Right lobe of liver (tissue), 4 donors: ENCODE data around the gene PMEPA1.

Experiments
- POLR2A ChIP-seq: fragments of 450-650 bp; IDR thresholded peaks from one replicate; pipeline ENCODE4 v1.6.1; 2017; ENCODE audit warnings: antibody characterized with exemption, mild to moderate bottlenecking
- TF ChIP-seq, protein P1 (sequence below), 4 donors: fragments of 200-600 bp in 3 of 4; fragments of 450-650 bp in 1 of 4; IDR thresholded peaks; one replicate each; pipeline versions ENCODE4 v1.5.1 to v1.8.0; 2016 to 2022; ENCODE audit warnings: antibody characterized with exemption in 4 of 4, mild to moderate bottlenecking in 2 of 4
- donor health status: DM: no; HTN: no; CAD: no.
- donor health status: DM: no; HTN: no; CAD: no.
- donor health status: DM: no; HTN: yes; CAD: no.

DNA sequence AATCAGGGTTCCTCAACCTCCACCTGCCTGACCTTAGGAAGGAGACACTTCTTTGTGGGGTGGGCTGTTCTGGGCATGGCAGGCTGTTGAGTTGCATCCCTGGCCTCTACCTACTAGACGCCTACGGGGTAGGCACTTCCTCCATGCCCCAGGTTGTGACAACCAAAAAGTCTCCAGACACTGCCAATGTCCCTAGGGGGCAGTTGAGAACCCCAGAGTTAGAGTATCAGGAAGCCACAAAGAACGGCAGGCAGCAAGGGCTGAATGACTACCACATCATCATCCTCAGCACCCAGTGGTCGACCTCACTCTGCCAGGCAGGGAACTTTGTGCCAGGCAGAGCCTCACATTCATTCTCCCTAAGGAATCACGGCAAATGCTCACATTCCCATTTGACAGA is 21.5 kb downstream of the PMEPA1 start:
- TF ChIP-seq, protein P1, sequence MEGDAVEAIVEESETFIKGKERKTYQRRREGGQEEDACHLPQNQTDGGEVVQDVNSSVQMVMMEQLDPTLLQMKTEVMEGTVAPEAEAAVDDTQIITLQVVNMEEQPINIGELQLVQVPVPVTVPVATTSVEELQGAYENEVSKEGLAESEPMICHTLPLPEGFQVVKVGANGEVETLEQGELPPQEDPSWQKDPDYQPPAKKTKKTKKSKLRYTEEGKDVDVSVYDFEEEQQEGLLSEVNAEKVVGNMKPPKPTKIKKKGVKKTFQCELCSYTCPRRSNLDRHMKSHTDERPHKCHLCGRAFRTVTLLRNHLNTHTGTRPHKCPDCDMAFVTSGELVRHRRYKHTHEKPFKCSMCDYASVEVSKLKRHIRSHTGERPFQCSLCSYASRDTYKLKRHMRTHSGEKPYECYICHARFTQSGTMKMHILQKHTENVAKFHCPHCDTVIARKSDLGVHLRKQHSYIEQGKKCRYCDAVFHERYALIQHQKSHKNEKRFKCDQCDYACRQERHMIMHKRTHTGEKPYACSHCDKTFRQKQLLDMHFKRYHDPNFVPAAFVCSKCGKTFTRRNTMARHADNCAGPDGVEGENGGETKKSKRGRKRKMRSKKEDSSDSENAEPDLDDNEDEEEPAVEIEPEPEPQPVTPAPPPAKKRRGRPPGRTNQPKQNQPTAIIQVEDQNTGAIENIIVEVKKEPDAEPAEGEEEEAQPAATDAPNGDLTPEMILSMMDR (IDR thresholded peaks at IDR 0.05) = no peak
- no peak for TF ChIP-seq POLR2A
